ENCODE results near the gene CPS1. TPM values are rescaled to one million over a fixed set of nuclear protein-coding genes. Genes with fewer than 3 reads are reported as not detected.

The CPS1 gene
- total and polyA plus RNA-seq, 2 of the 8 experiments (the other 6 are each of a cell fraction or from before 2014, with no cell fraction given): 7.9 to 15.7 TPM

DNA sequence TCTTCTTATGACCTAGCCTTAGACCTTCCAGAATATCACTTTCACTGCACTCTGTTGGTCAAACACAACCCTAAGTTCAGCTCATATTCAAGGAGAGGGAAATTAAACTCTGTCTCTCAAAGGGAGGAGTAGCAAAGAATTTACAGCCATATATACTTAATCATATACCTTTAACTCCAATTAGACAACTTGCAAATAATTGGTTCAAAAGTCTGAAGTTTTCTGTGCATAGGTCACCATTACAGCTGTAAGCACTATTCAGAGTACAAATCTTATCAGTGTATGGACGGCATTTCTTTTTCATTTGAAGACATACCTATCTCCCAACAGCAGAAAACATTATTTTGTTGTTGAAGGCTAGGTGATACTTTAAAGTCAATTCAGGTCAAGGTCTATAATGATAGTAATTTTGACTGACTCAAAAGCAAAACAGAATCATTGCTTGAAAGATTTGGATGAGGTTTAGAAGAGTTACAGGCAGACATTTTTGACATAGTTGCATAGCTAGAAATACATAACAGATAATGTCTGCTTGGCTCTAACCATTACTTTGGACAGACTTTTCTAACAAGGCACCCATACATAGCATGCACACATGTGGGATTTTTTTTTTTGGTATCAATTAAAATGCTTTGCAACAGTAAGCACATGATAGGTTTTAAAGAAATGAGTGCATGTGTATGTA lies 131.5 kb downstream of the CPS1 start (continued):
- TF ChIP-seq, protein P1, sequence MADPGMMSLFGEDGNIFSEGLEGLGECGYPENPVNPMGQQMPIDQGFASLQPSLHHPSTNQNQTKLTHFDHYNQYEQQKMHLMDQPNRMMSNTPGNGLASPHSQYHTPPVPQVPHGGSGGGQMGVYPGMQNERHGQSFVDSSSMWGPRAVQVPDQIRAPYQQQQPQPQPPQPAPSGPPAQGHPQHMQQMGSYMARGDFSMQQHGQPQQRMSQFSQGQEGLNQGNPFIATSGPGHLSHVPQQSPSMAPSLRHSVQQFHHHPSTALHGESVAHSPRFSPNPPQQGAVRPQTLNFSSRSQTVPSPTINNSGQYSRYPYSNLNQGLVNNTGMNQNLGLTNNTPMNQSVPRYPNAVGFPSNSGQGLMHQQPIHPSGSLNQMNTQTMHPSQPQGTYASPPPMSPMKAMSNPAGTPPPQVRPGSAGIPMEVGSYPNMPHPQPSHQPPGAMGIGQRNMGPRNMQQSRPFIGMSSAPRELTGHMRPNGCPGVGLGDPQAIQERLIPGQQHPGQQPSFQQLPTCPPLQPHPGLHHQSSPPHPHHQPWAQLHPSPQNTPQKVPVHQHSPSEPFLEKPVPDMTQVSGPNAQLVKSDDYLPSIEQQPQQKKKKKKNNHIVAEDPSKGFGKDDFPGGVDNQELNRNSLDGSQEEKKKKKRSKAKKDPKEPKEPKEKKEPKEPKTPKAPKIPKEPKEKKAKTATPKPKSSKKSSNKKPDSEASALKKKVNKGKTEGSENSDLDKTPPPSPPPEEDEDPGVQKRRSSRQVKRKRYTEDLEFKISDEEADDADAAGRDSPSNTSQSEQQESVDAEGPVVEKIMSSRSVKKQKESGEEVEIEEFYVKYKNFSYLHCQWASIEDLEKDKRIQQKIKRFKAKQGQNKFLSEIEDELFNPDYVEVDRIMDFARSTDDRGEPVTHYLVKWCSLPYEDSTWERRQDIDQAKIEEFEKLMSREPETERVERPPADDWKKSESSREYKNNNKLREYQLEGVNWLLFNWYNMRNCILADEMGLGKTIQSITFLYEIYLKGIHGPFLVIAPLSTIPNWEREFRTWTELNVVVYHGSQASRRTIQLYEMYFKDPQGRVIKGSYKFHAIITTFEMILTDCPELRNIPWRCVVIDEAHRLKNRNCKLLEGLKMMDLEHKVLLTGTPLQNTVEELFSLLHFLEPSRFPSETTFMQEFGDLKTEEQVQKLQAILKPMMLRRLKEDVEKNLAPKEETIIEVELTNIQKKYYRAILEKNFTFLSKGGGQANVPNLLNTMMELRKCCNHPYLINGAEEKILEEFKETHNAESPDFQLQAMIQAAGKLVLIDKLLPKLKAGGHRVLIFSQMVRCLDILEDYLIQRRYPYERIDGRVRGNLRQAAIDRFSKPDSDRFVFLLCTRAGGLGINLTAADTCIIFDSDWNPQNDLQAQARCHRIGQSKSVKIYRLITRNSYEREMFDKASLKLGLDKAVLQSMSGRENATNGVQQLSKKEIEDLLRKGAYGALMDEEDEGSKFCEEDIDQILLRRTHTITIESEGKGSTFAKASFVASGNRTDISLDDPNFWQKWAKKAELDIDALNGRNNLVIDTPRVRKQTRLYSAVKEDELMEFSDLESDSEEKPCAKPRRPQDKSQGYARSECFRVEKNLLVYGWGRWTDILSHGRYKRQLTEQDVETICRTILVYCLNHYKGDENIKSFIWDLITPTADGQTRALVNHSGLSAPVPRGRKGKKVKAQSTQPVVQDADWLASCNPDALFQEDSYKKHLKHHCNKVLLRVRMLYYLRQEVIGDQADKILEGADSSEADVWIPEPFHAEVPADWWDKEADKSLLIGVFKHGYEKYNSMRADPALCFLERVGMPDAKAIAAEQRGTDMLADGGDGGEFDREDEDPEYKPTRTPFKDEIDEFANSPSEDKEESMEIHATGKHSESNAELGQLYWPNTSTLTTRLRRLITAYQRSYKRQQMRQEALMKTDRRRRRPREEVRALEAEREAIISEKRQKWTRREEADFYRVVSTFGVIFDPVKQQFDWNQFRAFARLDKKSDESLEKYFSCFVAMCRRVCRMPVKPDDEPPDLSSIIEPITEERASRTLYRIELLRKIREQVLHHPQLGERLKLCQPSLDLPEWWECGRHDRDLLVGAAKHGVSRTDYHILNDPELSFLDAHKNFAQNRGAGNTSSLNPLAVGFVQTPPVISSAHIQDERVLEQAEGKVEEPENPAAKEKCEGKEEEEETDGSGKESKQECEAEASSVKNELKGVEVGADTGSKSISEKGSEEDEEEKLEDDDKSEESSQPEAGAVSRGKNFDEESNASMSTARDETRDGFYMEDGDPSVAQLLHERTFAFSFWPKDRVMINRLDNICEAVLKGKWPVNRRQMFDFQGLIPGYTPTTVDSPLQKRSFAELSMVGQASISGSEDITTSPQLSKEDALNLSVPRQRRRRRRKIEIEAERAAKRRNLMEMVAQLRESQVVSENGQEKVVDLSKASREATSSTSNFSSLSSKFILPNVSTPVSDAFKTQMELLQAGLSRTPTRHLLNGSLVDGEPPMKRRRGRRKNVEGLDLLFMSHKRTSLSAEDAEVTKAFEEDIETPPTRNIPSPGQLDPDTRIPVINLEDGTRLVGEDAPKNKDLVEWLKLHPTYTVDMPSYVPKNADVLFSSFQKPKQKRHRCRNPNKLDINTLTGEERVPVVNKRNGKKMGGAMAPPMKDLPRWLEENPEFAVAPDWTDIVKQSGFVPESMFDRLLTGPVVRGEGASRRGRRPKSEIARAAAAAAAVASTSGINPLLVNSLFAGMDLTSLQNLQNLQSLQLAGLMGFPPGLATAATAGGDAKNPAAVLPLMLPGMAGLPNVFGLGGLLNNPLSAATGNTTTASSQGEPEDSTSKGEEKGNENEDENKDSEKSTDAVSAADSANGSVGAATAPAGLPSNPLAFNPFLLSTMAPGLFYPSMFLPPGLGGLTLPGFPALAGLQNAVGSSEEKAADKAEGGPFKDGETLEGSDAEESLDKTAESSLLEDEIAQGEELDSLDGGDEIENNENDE (IDR thresholded peaks at IDR 0.05; ENCODE audit: insufficient replicate concordance, low read length): no peak
- TF ChIP-seq CEBPB (IDR thresholded peaks at IDR 0.05; ENCODE audit: low read depth, low read length) (no peak), SIX5 (IDR thresholded peaks at IDR 0.05; ENCODE audit: low read depth, low read length) (no peak), ZNF274 (IDR thresholded peaks at IDR 0.05; ENCODE audit: borderline replicate concordance, extremely low read depth, low read length) (no peak), CHD2 (IDR thresholded peaks at IDR 0.05; ENCODE audit: low read length) (no peak)
